ENCODE results near the gene TMEM170A. TPM values are rescaled to one million over a fixed set of nuclear protein-coding genes. Genes with fewer than 3 reads are reported as not detected.

The TMEM170A gene
- total RNA-seq, 4 donors from 2014 or later: 14.8 to 20.5 (median 18.0) TPM

DNA sequence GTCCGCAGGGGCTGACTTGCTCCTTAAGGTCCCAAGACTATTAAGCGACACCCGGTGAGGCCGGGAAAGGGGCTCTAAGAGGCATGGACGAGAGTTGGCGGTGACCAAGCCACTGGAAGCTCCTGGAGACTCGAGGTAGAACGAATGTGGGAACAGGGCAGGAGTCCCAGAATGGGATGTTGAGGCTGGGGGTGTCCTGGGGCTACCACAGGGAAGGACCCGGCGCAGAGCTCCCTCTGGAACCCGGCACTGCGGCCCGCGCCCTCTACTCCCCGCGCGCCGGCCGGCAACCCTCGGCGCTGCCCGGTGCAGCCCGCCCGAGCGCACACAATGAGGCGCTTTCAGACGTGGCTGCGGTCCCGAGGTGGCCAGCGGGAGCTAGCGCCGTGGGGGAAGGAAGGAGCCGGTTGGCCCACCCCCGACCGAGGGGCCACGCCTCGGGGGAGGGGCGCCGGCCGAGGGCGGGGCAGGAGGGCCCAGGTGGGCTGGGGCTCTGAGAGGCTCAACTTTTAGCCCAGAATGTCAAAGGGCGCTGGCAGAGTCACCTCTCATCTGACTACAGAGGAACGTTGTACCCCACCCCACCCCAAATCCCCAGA lies 30.7 kb upstream of the TMEM170A start, which contains the start of gene CHST6:
TSS of gene CHST6 (minus strand) at position 366 of the 599 bp plus-strand sequence. CDS start 15,613 bp downstream, outside the sequence.
- TF ChIP-seq CTCF (IDR thresholded peaks at IDR 0.05; ENCODE audit: low read depth): no peak

GRCh38 chr16:75494661-75495075 lies 30.2 kb upstream of the TMEM170A start:
- no peak for TF ChIP-seq CTCF (IDR thresholded peaks at IDR 0.05; ENCODE audit: low read depth)

DNA sequence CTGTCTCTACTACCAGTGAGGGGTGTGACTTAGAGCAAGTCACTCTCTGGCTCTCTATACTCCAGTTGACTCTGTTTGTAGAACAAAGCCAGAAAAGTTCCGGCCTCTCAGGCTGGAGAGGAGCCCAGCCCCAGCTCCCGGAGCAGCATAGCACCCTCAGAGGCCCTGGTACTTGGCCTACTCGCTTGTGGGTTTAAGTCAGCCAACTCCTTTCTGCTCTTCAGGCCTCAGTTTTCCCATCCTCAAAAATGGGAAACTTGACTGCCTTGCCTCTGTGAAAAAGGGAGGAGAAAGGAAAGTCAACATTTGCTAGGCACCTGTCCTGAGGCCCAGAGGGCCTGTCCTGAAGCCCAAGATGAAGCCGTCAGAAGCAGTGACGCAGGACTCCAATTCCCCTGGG lies 29.7 kb upstream of the TMEM170A start:
- TF ChIP-seq CTCF (IDR thresholded peaks at IDR 0.05; ENCODE audit: low read depth): no peak

GRCh38 chr16:75491876-75492275 lies 27.4 kb upstream of the TMEM170A start:
- no peak for TF ChIP-seq CTCF (IDR thresholded peaks at IDR 0.05; ENCODE audit: low read depth)

GRCh38 chr16:75488322-75488721 lies 23.8 kb upstream of the TMEM170A start:
- TF ChIP-seq CTCF (IDR thresholded peaks at IDR 0.05; ENCODE audit: low read depth): no peak

DNA sequence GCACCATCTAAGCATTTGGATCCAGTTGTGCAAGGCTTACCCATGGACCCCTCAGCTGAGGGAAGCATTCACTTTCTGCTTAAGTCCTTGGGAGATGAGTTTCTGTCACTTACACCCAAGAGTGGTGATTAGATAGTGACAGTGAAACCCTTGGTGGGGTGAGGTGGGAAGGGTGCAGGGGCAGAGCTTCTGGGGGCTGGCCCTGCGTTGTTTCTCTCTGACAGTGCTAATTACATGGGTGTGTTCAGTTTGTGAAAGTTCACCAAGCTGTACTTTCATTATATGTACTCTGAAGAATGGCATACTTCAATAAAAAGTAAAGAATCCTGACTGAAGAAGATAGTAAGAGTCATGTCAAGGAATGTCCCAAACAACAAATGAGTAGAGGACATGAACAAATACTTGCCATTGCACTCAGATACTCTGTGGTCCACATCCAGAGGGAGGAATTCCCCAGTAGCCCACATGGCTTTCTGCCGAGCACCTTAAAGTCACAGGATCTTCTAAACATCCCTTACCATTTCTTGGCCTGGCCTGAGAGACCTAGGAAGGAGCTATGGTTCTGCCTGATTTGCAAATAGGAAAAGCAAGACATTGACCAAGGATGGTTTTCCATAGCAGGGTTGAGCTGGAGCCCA lies 22.3 kb upstream of the TMEM170A start:
- no peak for TF ChIP-seq CTCF (IDR thresholded peaks at IDR 0.05; ENCODE audit: low read depth)

DNA sequence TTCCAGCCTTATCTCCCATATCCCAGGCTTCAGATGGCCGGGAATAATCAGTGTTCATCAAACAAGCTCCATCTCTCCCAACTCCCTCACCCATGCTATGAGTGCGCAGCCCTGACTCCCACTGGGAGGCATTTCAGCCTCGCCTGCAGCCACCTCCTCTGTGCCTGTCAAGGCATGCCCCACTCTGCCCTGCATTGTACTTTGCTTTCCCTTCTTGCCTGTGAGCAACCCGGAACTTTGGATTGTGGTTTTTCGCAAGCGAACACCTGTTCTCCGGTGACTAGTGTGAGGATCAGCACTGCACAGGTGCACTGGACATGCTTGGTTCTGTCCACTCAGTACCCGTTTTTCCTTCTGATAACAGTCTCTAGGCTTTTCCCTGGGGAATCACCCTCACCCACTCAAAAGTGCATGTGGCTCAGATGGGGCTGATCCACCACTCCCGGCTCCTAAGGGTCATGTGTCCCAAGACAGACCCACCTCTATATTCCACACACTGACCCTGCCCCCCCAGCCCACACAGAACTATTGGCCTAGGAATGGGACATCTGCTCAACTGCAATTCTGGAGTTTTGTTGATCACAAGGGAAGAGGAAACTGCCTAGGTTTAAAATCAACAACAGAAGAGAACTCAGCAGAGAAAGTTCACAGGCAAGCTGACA lies 21.7 kb upstream of the TMEM170A start:
- TF ChIP-seq CTCF (IDR thresholded peaks at IDR 0.05; ENCODE audit: low read depth): no peak
